ENCODE measurements around the gene COBL.

GRCh38 chr7:51011710-51012350 is 304.8 kb downstream of the COBL start:
- TF ChIP-seq EP300 (IDR thresholded peaks at IDR 0.05) = no peak
- TF ChIP-seq POLR2A (IDR thresholded peaks at IDR 0.05) = no peak
